ENCODE measurements around the gene SCN7A. TPM values are rescaled to one million over a fixed set of nuclear protein-coding genes. Genes with fewer than 3 reads are reported as not detected.
A peak's percentile ranks its signal among the peaks of the same experiment; 100 is the strongest.
"Not testable (repeated sequence)": the region's sequence is repeated elsewhere in the genome, so short reads cannot be mapped to it uniquely, and the experiment has no call there.

The SCN7A gene
- total RNA-seq, 2 donors from 2014 or later, result 10.7 to 27.5 TPM

- intact Hi-C loops (cut with DNase I), result no loop called here
- DNase-seq (no peak), ATAC-seq (peak in 1 of 2 donors; percentile 89)
Measured at GRCh38 chr2:166410828-166411472, 83.1 kb downstream of the SCN7A start.

GRCh38 chr2:166407746-166408145 is 86.3 kb downstream of the SCN7A start:
- ATAC-seq; DNase-seq; intact Hi-C loops (cut with DNase I): not testable (repeated sequence)

DNA sequence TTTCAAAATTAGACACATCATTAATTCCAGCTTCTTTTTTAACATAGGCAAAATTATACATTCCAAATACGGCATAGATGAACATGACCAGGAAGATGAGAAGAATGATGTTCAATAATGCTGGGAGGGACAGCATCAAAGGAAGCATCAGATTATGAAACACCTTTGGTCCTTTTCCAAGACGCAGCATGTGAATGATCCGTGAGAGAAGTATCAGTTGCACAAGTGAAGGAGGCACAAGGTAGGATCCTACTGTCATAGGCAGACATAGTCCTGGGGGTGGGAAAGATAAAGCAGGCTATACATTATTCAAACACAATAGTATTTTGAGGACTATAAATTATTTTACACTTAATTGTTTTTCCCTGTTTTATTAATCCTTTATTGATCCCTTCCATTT is 87.7 kb downstream of the SCN7A start:
- no peak for ATAC-seq
- no peak for DNase-seq
- intact Hi-C loops (cut with DNase I), result no loop called here

DNA sequence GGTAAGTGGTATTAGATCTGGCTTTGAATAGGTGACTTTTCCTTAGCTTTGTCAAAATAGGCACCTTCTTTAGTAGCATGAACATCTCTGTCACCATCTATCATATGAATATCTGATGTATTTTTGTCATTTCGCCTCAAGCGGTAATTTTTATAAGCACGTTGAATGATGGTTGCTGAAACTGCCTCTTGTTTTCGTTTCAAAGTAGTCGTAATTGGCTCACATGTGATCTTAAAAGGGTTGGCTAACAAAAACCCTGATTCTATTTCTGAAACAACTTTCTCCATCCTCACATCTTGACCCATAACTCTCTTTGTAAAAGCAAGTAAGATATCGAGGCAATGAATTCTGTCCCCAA is 88.5 kb downstream of the SCN7A start:
- intact Hi-C loops (cut with DNase I), result no loop called here
- ATAC-seq (no peak), DNase-seq (no peak)

- no peak for DNase-seq
- ATAC-seq, result no peak
- intact Hi-C loops (cut with DNase I), result no loop called here
Measured at GRCh38 chr2:166404831-166405568, 89.0 kb downstream of the SCN7A start.

- no peak for ATAC-seq
- DNase-seq, result no peak
- intact Hi-C loops (cut with DNase I), result no loop called here
Measured at GRCh38 chr2:166394245-166394644, 99.8 kb downstream of the SCN7A start.

- ATAC-seq (no peak), DNase-seq (no peak)
- intact Hi-C loops (cut with DNase I), result no loop called here
Measured at GRCh38 chr2:166393008-166393407, 101.0 kb downstream of the SCN7A start.

GRCh38 chr2:166388481-166389070 is 105.5 kb downstream of the SCN7A start:
- no peak for DNase-seq
- intact Hi-C loops (cut with DNase I), result no loop called here
- no peak for ATAC-seq

DNA sequence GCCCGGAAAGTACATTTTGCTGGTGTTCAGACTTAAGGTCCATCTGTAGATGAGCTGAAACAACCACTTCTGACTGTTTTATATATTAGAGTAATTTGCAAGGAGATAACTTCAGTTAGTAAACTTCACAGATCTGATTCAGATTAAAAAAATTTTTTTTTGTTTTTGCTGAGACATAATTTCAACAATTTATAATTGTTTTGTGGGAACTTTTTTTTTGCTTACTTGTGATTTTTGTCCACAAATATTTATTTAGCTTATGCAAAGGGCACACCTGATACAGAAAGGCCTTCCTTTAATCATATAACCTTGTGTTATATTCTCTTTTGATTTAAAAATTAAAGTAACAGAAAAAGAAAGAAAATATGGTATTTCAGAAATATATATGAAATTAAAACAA is 108.7 kb downstream of the SCN7A start:
- DNase-seq (no peak), ATAC-seq (no peak)
- intact Hi-C loops (cut with DNase I), result no loop called here

- DNase-seq (no peak), ATAC-seq (no peak)
- intact Hi-C loops (cut with DNase I), result no loop called here
Measured at GRCh38 chr2:166384774-166385173, 109.3 kb downstream of the SCN7A start.

GRCh38 chr2:166382448-166382847 is 111.6 kb downstream of the SCN7A start:
- intact Hi-C loops (cut with DNase I), result no loop called here
- ATAC-seq (no peak), DNase-seq (no peak)

GRCh38 chr2:166380615-166381014 is 113.4 kb downstream of the SCN7A start:
- intact Hi-C loops (cut with DNase I), result no loop called here

GRCh38 chr2:166376873-166377272 is 117.2 kb downstream of the SCN7A start:
- intact Hi-C loops (cut with DNase I), result no loop called here
- ATAC-seq, result no peak
- DNase-seq, result no peak

More at GRCh38 chr2:166380615-166381014, 113.4 kb downstream of the SCN7A start:
- DNase-seq (no peak), ATAC-seq (no peak)

DNA sequence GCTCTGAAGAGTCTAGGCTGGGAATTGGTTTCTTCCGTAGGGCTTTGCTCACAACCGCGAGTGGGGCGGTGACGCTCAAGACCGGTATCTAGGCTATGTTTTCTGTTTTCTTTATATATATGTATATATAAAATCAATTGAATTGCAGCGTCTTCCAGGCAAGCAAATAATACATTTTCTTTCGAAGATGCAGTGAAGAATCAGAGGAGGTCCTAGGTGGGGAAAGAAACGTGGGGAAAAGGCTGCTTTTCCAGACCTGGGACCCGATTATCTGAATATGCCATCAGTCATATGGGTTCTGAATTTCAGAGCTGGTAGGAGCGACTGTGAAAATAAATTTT is 117.6 kb downstream of the SCN7A start:
- intact Hi-C loops (cut with DNase I), result no loop called here
- DNase-seq, result no peak
- ATAC-seq, result no peak

DNA sequence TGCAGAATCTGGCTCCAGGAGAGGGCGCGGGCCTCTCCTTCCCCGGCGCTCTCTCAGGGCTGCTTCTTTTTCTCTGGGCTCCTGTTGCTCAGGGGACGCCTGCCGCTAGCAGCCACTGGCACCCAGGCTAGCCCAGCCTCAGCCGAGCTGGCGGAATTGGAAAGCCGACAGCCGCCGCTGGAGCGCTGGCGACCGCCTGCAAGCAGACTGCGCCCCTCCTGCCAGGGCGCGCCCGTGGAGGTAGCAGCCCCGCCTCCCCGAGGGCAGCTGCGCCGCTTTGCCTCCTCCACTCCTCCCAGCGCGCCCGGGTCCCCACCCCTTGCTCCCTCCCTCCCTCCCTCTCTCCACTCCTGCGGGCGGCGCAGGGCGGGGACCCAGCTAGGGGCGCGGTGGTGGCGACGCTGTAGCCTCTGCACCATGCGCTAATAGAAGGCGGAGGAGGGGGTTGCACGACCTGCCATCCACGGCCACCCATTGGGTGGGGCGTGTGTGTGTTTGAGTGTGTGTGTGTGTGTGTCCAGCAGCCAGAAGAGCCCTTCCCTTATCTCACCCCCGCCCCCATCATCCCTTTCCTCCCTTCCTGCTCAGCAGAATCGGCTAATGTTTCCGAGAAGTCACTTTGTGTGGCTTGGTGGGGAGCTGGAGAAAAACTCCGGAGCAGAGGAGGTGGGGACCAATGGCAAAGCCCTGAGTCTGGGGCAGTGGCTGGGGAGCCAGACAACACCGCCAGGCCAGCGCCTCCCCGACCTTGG is 118.1 kb downstream of the SCN7A start, which contains the start of gene SCN9A:
Gene SCN9A, minus strand, starts transcription at position 209 of the 752 bp plus-strand sequence. CDS start 64,188 bp downstream, outside the sequence.
- intact Hi-C loops (cut with DNase I), result no loop called here
- ATAC-seq (peak; percentile 94 to 98), DNase-seq (peak; percentile 64)

GRCh38 chr2:166375195-166375735 is 118.8 kb downstream of the SCN7A start:
- intact Hi-C loops (cut with DNase I), result no loop called here
- DNase-seq (no peak), ATAC-seq (peak; percentile 9 to 24)

- no peak for DNase-seq
- no peak for ATAC-seq
- intact Hi-C loops (cut with DNase I), result no loop called here
Measured at GRCh38 chr2:166373951-166374350, 120.1 kb downstream of the SCN7A start.

- intact Hi-C loops (cut with DNase I), result no loop called here
- no peak for DNase-seq
Measured at GRCh38 chr2:166373539-166373938, 120.5 kb downstream of the SCN7A start.

DNA sequence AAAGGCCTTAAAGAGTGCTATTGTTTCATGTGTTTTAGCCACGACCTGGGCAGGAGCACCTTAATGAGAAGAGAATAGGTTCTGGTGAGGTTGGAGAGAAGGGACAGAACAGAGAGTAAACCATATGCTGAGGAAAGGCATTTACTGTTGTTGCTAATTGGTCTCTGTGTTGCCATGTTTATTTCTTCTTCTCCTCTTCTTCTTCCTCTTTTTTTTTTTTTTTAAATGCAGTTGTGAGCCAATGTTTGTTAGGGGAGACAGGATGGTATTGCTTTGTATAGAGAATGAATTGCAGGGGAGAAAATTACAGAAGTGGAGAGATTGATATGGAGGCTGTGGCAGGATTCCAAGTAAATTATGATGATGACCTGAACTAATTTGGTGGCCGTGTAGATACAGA is 120.9 kb downstream of the SCN7A start:
- ATAC-seq (no peak), DNase-seq (no peak)
- intact Hi-C loops (cut with DNase I), result no loop called here

More at GRCh38 chr2:166373539-166373938, 120.5 kb downstream of the SCN7A start:
- ATAC-seq, result no peak

GRCh38 chr2:166372046-166372445 is 122.0 kb downstream of the SCN7A start:
- DNase-seq, result no peak
- ATAC-seq, result no peak
- intact Hi-C loops (cut with DNase I), result no loop called here
